Esophagus muscularis mucosa (tissue), 4 donors: ENCODE results near the gene FAM3A. TPM values are rescaled to one million over a fixed set of nuclear protein-coding genes. Genes with fewer than 3 reads are reported as not detected.

Experiments
- DNase-seq: peaks from one replicate; pipeline ENCODE4 v3.0.0-alpha.2; 2017; ENCODE audit errors: extremely low spot score
- H3K27ac ChIP-seq, 4 donors: fragments of 200-600 bp; sonication (generic); replicated peaks in 1 of 4; 1 replicate in 3 of 4; 2 replicates in 1 of 4; pipeline ENCODE4 v1.5.1; 2016 to 2019; ENCODE audit warnings: mild to moderate bottlenecking in 1 of 4
- H3K27me3 ChIP-seq, 4 donors: fragments of 200-600 bp; sonication (generic); one replicate each; pipeline versions ENCODE4 v1.5.1 to v1.6.0; 2016 to 2019
- H3K36me3 ChIP-seq, 4 donors: fragments of 200-600 bp; sonication (generic); one replicate each; pipeline ENCODE4 v1.5.1; 2016 to 2019
- H3K4me1 ChIP-seq, 4 donors: fragments of 200-600 bp; sonication (generic); one replicate each; pipeline ENCODE4 v1.5.1; 2016 to 2019
- H3K4me3 ChIP-seq, 4 donors: fragments of 200-600 bp; sonication (generic); 1 replicate in 2 of 4; 2 replicates in 2 of 4; pipeline ENCODE4 v1.5.1; 2016 to 2019; ENCODE audit warnings: mild to moderate bottlenecking in 4 of 4, moderate library complexity in 1 of 4
- H3K9me3 ChIP-seq, 4 donors: fragments of 200-600 bp; sonication (generic); 1 replicate in 3 of 4; 2 replicates in 1 of 4; pipeline ENCODE4 v1.5.1; 2016 to 2019
- EP300 ChIP-seq: sonication (generic); formaldehyde crosslinking; IDR thresholded peaks from one replicate; pipeline ENCODE4 v1.6.1; 2017; ENCODE audit warnings: antibody characterized with exemption
- POLR2A ChIP-seq: fragments of 450-650 bp; IDR thresholded peaks from one replicate; pipeline ENCODE4 v1.6.1; 2017; ENCODE audit warnings: antibody characterized with exemption, moderate library complexity, mild to moderate bottlenecking, low read depth
- POLR2AphosphoS5 ChIP-seq, 2 donors: sonication (generic); formaldehyde crosslinking; IDR thresholded peaks; one replicate each; pipeline ENCODE4 v1.6.1; 2017; ENCODE audit warnings: antibody characterized with exemption in 2 of 2
- WGBS: methylation state at CpG from one replicate; pipeline ENCODE4 v1.1.5; 2018; 5-methylcytosine and 5-hydroxymethylcytosine counted together
- intact Hi-C: fragments of 100-400 bp; cut with DNase I; formaldehyde crosslinking; loops from one replicate; pipeline ENCODE4 v1.15.1; 2023
- total RNA-seq, 4 donors: library from RNA; depleted of rRNA; stranded (reverse); fragments of >200 nt; gene quantifications; one replicate each; pipeline versions ENCODE4 v1.1.0 to v1.2.1, GENCODE V29; 2016
- TF ChIP-seq, protein P1 (sequence below), 3 experiments: fragments of 200-600 bp in 2 of 3; fragments of 450-650 bp in 1 of 3; sonication (generic) in 2 of 3; IDR thresholded peaks; one replicate each; pipeline ENCODE4 v1.5.1; 2017 to 2019; ENCODE audit warnings: antibody characterized with exemption in 3 of 3, mild to moderate bottlenecking in 2 of 3, moderate library complexity in 1 of 3

Gene FAM3A
- total RNA-seq, 4 donors from 2014 or later, result 34.9 to 49.4 (median 40.4) TPM

DNA sequence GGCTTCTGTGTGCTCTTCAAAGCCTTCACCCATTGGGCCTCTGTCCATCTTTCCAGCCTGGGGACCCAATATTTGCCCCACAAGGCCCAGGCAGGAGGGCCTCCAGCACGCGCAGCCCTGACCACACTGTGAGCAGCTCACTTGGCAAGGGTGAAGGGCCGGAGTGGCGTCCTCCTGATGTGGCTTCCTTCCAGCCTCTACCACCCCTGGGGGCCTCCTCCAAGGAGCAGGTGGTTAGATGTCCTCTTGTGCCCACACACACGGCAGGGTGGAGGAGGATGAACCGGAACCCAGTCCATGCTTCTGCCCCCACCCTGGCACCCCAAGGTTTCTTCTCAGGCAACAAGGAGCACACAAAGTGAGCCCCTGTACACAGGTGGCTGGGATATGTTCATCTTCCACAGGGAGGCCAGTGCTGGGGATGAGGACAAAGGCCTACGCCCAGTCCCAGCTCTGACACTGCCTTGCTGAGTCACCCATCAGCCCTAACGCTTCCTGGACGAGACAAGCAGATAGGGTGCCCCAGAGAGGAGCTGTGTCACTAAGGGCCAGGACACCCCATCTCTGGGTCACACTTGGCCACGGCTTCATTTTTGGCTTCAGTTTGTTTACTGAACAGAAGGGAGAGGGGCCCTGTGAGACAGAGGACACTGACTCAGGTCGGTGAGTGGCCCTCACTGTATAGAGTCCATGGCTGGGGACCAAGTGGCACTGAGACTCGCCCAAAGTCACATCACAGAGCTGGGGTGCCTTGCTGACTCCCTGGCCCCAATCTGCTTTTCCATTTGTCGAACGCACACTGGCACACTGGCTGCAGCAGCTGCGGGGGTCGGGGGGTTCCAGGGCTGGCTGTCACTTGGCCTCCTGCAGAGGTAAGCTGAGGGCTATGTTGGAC lies 31.5 kb downstream of the FAM3A start:
- H3K4me1 ChIP-seq, result peaks cover 22 to 49% (median 43%) of the 10 kb centered on the region in 4 donors
- peak overlapping the region in 2 of 4 donors; percentile 19 to 30 for H3K27ac ChIP-seq
- H3K9me3 ChIP-seq, result no peaks in the 10 kb centered on the region
- intact Hi-C loops, result loop anchor here (5.0 kb wide), 2 partner anchors 43 to 47 kb away; partner anchors contain the start of gene GDI1
- DNase-seq, result no peak
- no peaks in the 10 kb centered on the region for H3K27me3 ChIP-seq
- no peak overlapping the region for H3K4me3 ChIP-seq
- peaks cover 0 to 29% (median 24%) of the 10 kb centered on the region in 4 donors for H3K36me3 ChIP-seq
- TF ChIP-seq POLR2A (no peak), EP300 (no peak), POLR2AphosphoS5 (IDR thresholded peaks at IDR 0.05) (no peak)
- TF ChIP-seq, protein P1, sequence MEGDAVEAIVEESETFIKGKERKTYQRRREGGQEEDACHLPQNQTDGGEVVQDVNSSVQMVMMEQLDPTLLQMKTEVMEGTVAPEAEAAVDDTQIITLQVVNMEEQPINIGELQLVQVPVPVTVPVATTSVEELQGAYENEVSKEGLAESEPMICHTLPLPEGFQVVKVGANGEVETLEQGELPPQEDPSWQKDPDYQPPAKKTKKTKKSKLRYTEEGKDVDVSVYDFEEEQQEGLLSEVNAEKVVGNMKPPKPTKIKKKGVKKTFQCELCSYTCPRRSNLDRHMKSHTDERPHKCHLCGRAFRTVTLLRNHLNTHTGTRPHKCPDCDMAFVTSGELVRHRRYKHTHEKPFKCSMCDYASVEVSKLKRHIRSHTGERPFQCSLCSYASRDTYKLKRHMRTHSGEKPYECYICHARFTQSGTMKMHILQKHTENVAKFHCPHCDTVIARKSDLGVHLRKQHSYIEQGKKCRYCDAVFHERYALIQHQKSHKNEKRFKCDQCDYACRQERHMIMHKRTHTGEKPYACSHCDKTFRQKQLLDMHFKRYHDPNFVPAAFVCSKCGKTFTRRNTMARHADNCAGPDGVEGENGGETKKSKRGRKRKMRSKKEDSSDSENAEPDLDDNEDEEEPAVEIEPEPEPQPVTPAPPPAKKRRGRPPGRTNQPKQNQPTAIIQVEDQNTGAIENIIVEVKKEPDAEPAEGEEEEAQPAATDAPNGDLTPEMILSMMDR (IDR thresholded peaks at IDR 0.05), result no peak
- 88% methylated on average over 12 of the region's 16 CpGs for WGBS

DNA sequence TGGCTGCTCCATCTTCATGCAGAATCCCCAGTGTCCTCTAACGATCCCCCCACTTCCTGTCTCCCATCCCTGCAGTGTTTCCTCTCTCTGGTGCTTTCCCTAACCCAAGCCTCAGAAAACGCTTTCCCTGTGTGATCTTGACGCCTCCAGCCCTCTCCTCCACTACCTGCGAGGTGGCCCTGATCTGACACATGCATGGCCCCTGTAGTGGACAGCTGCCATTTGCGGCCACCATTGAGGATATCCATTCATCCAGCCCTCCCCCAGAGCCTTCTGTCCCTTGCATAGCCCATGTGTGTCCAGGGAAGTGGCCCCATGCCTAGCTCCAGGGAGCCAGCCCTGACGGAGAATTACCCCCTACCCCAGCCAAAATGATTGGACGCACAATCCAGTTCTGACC lies 32.7 kb downstream of the FAM3A start:
- intact Hi-C loops, result no loop called here
- 85% methylated on average over 7 of the region's 7 CpGs for WGBS

DNA sequence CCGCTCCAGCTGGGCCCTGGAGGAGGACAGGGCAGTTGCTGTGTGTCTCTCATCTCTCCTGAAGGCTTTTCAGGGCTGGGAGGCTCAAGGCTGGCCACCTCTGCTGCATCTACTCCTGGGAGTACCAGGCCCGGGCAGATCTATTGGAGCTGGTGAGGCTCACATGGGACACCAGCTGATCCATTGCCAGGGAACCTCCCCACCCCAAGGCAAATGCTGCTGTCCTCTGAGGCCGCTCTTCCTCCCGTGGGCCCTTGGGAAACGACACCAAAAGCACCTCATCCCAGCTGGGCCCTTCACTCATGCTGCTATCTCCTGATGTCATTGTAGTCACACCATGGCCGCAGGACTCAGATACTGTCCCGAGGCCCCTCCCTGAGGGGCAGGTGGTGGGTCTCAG lies 33.2 kb downstream of the FAM3A start:
- TF ChIP-seq POLR2A, result no peak
- no peak for TF ChIP-seq EP300
- TF ChIP-seq, protein P1 (IDR thresholded peaks at IDR 0.05), result no peak
- TF ChIP-seq POLR2AphosphoS5 (IDR thresholded peaks at IDR 0.05), result no peak
- Histone ChIP-seq H3K4me3 (no peak overlapping the region), H3K27me3 (no peaks in the 10 kb centered on the region), H3K27ac (no peak overlapping the region), H3K9me3 (no peaks in the 10 kb centered on the region), H3K4me1 (peaks cover 14 to 42% (median 41%) of the 10 kb centered on the region in 4 donors), H3K36me3 (peaks cover 0 to 19% (median 15%) of the 10 kb centered on the region in 4 donors)
- no peak for DNase-seq
- intact Hi-C loops, result no loop called here
- 69% methylated on average over 5 of the region's 7 CpGs for WGBS

More for the DNA sequence above, 32.7 kb downstream of the FAM3A start:
- Histone ChIP-seq H3K27ac (no peak overlapping the region), H3K27me3 (no peaks in the 10 kb centered on the region), H3K36me3 (peaks cover 0 to 25% (median 21%) of the 10 kb centered on the region in 4 donors), H3K4me3 (no peak overlapping the region), H3K4me1 (peaks cover 14 to 41% (median 38%) of the 10 kb centered on the region in 4 donors), H3K9me3 (no peaks in the 10 kb centered on the region)
- TF ChIP-seq, protein P1 (IDR thresholded peaks at IDR 0.05), result no peak
- TF ChIP-seq POLR2AphosphoS5 (IDR thresholded peaks at IDR 0.05) (no peak), EP300 (no peak), POLR2A (no peak)
- no peak for DNase-seq

DNA sequence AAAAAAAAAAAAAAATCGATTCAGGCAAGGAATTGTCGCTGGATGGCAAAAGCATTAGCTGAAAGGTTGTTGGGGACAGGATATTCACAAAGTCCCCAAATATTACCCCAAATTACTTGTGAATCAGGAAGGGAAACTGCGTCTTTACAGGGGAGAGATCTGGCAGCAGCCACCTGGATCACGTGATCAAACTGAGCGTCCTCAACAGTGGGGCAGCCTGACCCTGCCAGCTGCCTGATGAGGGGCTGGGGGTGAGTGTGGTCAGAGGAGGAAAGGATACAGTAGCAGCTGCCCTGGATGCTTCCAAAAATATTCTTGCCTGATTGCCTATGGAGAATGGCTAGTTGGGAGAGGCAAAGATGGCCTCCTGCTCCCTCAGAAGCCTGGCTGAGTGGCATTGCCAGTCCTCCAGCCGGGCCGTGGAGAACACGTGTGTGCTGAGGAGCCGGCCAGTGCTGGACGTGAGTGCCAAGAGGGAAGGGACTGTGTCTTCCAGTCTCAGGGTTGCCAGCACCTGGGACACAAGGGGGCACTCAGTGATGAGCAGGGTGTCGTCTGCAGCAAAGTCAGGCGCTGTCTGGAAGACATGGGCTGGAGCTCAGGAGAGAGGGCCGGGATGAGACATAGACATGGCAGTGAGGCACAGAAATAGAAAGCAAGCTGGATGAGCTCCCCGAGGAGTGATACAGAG lies 34.0 kb downstream of the FAM3A start:
- TF ChIP-seq, protein P1 (IDR thresholded peaks at IDR 0.05), result no peak
- TF ChIP-seq EP300 (no peak), POLR2A (no peak), POLR2AphosphoS5 (IDR thresholded peaks at IDR 0.05) (no peak)
- Histone ChIP-seq H3K9me3 (no peaks in the 10 kb centered on the region), H3K27ac (no peak overlapping the region), H3K36me3 (peaks cover 0 to 15% (median 13%) of the 10 kb centered on the region in 4 donors), H3K27me3 (no peaks in the 10 kb centered on the region), H3K4me1 (peaks cover 13 to 36% (median 35%) of the 10 kb centered on the region in 4 donors), H3K4me3 (no peak overlapping the region)
- DNase-seq, result no peak
- WGBS, result 87% methylated on average over 14 of the region's 14 CpGs
- intact Hi-C loops, result no loop called here
